Measurements from ENCODE around the gene CACNG4. TPM values are rescaled to one million over a fixed set of nuclear protein-coding genes. Genes with fewer than 3 reads are reported as not detected.

CACNG4 gene
- total RNA-seq, 4 donors from 2014 or later = not detected

DNA sequence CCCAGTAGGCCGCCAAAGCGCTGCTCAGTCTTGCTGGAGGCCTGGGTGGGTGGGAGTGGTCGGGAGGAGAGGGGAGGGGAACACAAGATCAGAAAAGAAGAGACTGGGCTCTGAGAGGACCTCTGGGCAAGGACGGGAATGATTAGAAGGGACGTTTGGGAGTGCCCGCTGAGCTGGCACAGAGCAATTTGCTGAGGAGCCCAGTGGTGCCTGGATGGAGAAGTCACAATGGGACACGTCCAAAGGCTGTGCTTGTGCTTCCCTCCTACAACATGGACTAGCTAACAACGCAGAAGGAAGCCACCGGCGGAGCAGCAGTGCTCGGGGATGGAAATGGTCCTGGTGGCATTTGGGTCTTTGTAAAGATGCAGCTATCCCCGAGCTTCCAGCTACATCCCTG lies 45.6 kb upstream of the CACNG4 start:
- in situ Hi-C loops (cut with MboI; ENCODE audit: low sequenced_read_pairs in 4 of 4) (loop anchor here in 2 of 4 donors (25.0 kb wide), 2 partner anchors 657 to 682 kb away; partner anchors contain the start of gene APOH (in 1 of the 2)), intact Hi-C loops (cut with DNase I; ENCODE audit: low total_unique reads) (loop anchor here (5.0 kb wide), 1 partner anchor 58 kb away; no protein-coding TSS in a partner anchor)
- no peak for DNase-seq
- TF ChIP-seq CTCF (IDR thresholded peaks at IDR 0.05 in 4 of 5, conservative IDR thresholded peaks at IDR 0.05 in 1 of 5) (no peak), POLR2A (IDR thresholded peaks at IDR 0.05) (no peak)
- H3K4me1 ChIP-seq = no peaks in the 10 kb centered on the region
- no peaks in the 10 kb centered on the region for H3K9me3 ChIP-seq
- no peak overlapping the region for H3K27ac ChIP-seq
- ATAC-seq = no peak
- H3K4me3 ChIP-seq = no peak overlapping the region
- no peaks in the 10 kb centered on the region for H3K36me3 ChIP-seq
- no peaks in the 10 kb centered on the region for H3K27me3 ChIP-seq

GRCh38 chr17:66920435-66920834 lies 44.1 kb upstream of the CACNG4 start:
- Histone ChIP-seq H3K9me3 (no peaks in the 10 kb centered on the region), H3K27me3 (no peaks in the 10 kb centered on the region), H3K4me3 (no peak overlapping the region), H3K36me3 (no peaks in the 10 kb centered on the region), H3K4me1 (no peaks in the 10 kb centered on the region), H3K27ac (no peak overlapping the region)
- no peak for TF ChIP-seq CTCF (IDR thresholded peaks at IDR 0.05 in 4 of 5, conservative IDR thresholded peaks at IDR 0.05 in 1 of 5)
- TF ChIP-seq POLR2A (IDR thresholded peaks at IDR 0.05) = no peak
- intact Hi-C loops (cut with DNase I; ENCODE audit: low total_unique reads) (no loop called here), in situ Hi-C loops (cut with MboI; ENCODE audit: low sequenced_read_pairs in 4 of 4) (loop anchor here in 2 of 4 donors (25.0 kb wide), 2 partner anchors 658 to 683 kb away; partner anchors contain the start of gene APOH (in 1 of the 2))
- DNase-seq (no peak), ATAC-seq (no peak)

DNA sequence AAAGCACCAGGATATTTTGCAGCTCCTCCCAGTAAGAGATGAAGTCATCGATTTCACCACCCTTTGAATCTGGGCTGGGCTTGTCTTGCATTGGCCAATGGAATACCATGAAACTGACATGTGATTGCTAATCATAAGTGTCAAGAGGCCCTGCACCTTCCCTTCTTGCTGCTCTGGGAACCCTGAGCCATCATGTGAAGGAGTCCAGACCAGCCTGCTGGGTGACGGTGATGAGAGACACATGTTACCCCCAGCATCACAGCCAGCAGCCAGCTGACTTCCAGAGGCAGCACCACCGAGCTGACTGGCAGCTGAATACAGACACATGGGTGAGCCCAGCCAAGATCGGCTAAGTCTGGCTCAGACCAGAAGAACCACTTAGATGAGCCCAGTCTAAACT lies 43.6 kb upstream of the CACNG4 start:
- H3K4me1 ChIP-seq = no peaks in the 10 kb centered on the region
- H3K4me3 ChIP-seq = no peak overlapping the region
- H3K27me3 ChIP-seq = no peaks in the 10 kb centered on the region
- no peak for TF ChIP-seq CTCF (IDR thresholded peaks at IDR 0.05 in 4 of 5, conservative IDR thresholded peaks at IDR 0.05 in 1 of 5)
- no peak for TF ChIP-seq POLR2A (IDR thresholded peaks at IDR 0.05)
- H3K27ac ChIP-seq = no peak overlapping the region
- ATAC-seq = no peak
- DNase-seq = no peak
- intact Hi-C loops (cut with DNase I; ENCODE audit: low total_unique reads) = no loop called here
- no peaks in the 10 kb centered on the region for H3K36me3 ChIP-seq
- H3K9me3 ChIP-seq = no peaks in the 10 kb centered on the region
- in situ Hi-C loops (cut with MboI; ENCODE audit: low sequenced_read_pairs in 4 of 4) = loop anchor here in 2 of 4 donors (25.0 kb wide), 2 partner anchors 659 to 684 kb away; partner anchors contain the start of gene APOH (in 1 of the 2)

GRCh38 chr17:66923886-66924285 lies 40.6 kb upstream of the CACNG4 start:
- ATAC-seq = no peak
- Histone ChIP-seq H3K27me3 (no peaks in the 10 kb centered on the region), H3K4me1 (no peaks in the 10 kb centered on the region), H3K36me3 (no peaks in the 10 kb centered on the region), H3K27ac (no peak overlapping the region), H3K4me3 (no peak overlapping the region), H3K9me3 (no peaks in the 10 kb centered on the region)
- TF ChIP-seq CTCF (IDR thresholded peaks at IDR 0.05 in 4 of 5, conservative IDR thresholded peaks at IDR 0.05 in 1 of 5) (no peak), POLR2A (IDR thresholded peaks at IDR 0.05) (no peak)
- intact Hi-C loops (cut with DNase I; ENCODE audit: low total_unique reads) (no loop called here), in situ Hi-C loops (cut with MboI; ENCODE audit: low sequenced_read_pairs in 4 of 4) (loop anchor here in 2 of 4 donors (25.0 kb wide), 2 partner anchors 662 to 687 kb away; partner anchors contain the start of gene APOH (in 1 of the 2))
- DNase-seq = no peak
